NCI-H2081 treated with DMSO at 0.1 percent for 48 hours (cell line): Measurements from ENCODE around the gene C10orf120.

Source experiments
- DNase-seq: peaks from one replicate; lab custom pipeline; 2025; lab: John Stamatoyannopoulos, UW

C10orf120 gene

GRCh38 chr10:122699796-122700455 is at the start of gene C10orf120:
Gene C10orf120, minus strand, starts transcription at chr10:122699846. Its CDS starts 56 bp downstream, at chr10:122699790.
- no peak for DNase-seq

GRCh38 chr10:122748496-122748895 is 48.9 kb upstream of the C10orf120 start:
- no peak for DNase-seq

- no peak for DNase-seq
Observed at GRCh38 chr10:122746408-122746807, 46.8 kb upstream of the C10orf120 start.

GRCh38 chr10:122744257-122744656 is 44.6 kb upstream of the C10orf120 start:
- DNase-seq: no peak

GRCh38 chr10:122740640-122741039 is 41.0 kb upstream of the C10orf120 start:
- DNase-seq: no peak

- DNase-seq: no peak
Observed at GRCh38 chr10:122738031-122738430, 38.4 kb upstream of the C10orf120 start.

- no peak for DNase-seq
Observed at GRCh38 chr10:122733931-122734665, 34.5 kb upstream of the C10orf120 start.

GRCh38 chr10:122733443-122733842 is 33.8 kb upstream of the C10orf120 start:
- DNase-seq: no peak

- DNase-seq: no peak
Observed at GRCh38 chr10:122730238-122730637, 30.6 kb upstream of the C10orf120 start.

GRCh38 chr10:122729126-122729525 is 29.5 kb upstream of the C10orf120 start:
- DNase-seq: no peak

GRCh38 chr10:122727426-122727825 is 27.8 kb upstream of the C10orf120 start:
- no peak for DNase-seq

- no peak for DNase-seq
Observed at GRCh38 chr10:122725768-122726167, 26.1 kb upstream of the C10orf120 start.

- DNase-seq: no peak
Observed at GRCh38 chr10:122725006-122725405, 25.4 kb upstream of the C10orf120 start.

GRCh38 chr10:122721111-122721510 is 21.5 kb upstream of the C10orf120 start:
- no peak for DNase-seq

- DNase-seq: no peak
Observed at GRCh38 chr10:122716025-122716424, 16.4 kb upstream of the C10orf120 start.

GRCh38 chr10:122715576-122715975 is 15.9 kb upstream of the C10orf120 start:
- no peak for DNase-seq

GRCh38 chr10:122713091-122713885 is 13.6 kb upstream of the C10orf120 start:
- no peak for DNase-seq

GRCh38 chr10:122710576-122710975 is 10.9 kb upstream of the C10orf120 start:
- DNase-seq: no peak

- no peak for DNase-seq
Observed at GRCh38 chr10:122709971-122710370, 10.3 kb upstream of the C10orf120 start.

GRCh38 chr10:122707535-122707934 is 7.9 kb upstream of the C10orf120 start:
- no peak for DNase-seq

- no peak for DNase-seq
Observed at GRCh38 chr10:122706947-122707346, 7.3 kb upstream of the C10orf120 start.

- DNase-seq: no peak
Observed at GRCh38 chr10:122706467-122706866, 6.8 kb upstream of the C10orf120 start.
